Ecto neural progenitor cell (in vitro differentiated cells): Measurements from ENCODE around the gene NR2F2.
"Not testable (repeated sequence)": the region's sequence is repeated elsewhere in the genome, so short reads cannot be mapped to it uniquely, and the experiment has no call there.

Experiments
- DNase-seq: peaks from one replicate; pipeline ENCODE4 v3.0.0-alpha.2; 2018; ENCODE audit warnings: low spot score

The NR2F2 gene

GRCh38 chr15:96367311-96368200 lies 37.1 kb downstream of the NR2F2 start:
- no peak for DNase-seq

GRCh38 chr15:96369351-96369750 lies 38.9 kb downstream of the NR2F2 start:
- DNase-seq: no peak

DNA sequence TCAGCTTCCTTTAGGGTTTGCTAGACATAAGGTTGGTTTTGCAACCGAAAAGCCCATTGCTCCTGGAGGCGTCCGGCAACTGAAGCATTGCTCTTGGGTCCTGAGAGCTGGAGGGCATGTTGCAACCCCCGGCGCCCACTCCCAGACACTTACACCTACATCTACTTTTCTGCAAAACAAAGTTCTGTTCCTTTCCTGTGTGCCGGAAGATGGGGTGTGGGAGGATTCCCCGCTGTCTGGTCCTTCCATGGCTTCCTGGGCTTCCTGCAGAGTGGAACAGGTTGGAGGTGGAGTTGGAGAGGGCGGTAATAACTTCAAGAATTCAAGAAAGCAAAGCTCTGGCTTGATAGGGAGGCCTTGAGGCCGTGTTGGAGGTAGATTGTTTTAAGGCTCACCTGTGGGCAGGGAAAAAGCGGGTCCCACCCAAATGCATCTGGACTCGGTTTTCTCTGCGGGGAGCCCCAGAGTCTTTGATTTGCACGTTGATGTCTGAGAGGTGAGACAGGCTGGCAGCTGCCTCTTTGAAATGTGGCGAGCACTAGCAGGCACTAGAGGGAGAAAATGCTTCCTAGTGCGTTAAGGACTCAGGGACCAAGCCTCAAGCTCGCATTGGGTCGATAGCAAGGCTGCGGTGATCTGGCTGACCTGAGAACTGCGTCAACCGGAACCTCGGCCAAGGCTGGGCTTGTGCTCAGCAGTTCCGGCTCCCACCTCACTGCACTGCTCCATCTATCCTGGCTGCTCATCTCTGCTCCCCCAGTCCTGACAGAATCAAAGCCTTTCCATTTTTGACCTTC lies 39.5 kb downstream of the NR2F2 start:
- DNase-seq: no peak

DNA sequence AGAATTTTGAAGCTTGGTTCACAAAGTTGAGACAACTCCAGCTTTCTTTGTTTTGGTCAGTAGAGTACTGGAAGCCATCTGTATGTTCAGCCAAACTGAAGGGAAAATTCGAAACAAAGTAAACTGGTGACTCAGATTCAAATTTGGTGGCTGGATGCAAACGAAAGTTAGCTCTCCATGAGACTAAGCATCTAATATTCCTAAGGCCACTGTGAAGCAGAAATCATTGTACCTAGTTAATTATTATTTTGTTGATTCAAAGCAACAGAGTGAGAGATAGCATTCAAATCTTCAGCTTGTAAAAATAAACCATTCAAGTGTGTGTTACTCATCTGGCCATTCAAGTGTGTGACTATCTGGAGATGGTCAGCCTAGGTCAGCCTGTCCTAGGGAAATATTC lies 42.1 kb downstream of the NR2F2 start:
- no peak for DNase-seq

- DNase-seq: no peak
Measured at GRCh38 chr15:96374499-96374898, 44.0 kb downstream of the NR2F2 start.

GRCh38 chr15:96379592-96379991 lies 49.1 kb downstream of the NR2F2 start:
- not testable (repeated sequence) for DNase-seq

GRCh38 chr15:96381463-96381862 lies 51.0 kb downstream of the NR2F2 start:
- no peak for DNase-seq

DNA sequence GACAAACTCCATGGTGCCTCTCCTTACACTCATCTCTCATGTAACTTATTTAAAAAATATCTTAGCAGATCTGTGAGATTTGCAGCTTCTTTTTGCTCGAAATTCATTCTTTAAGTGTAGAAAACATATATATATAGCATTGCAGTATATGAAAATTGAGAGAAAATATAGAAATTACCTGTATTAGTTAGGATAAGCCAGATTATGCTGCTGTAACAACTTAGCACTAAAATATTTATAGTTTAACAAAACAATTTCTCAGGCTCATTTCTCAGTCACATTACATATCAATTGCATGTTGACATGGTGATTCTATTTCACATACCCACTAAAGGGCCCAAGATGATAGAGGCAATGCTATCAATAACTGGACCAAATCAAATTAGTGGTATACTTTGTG lies 54.7 kb downstream of the NR2F2 start:
- DNase-seq: no peak

GRCh38 chr15:96388673-96389072 lies 58.2 kb downstream of the NR2F2 start:
- DNase-seq: no peak
